ENCODE results near the gene CCDC158. TPM values are rescaled to one million over a fixed set of nuclear protein-coding genes. Genes with fewer than 3 reads are reported as not detected.
A peak's percentile ranks its signal among the peaks of the same experiment; 100 is the strongest.

The CCDC158 gene
- polyA plus RNA-seq, 2 of the 4 experiments (the other 2 are of a cell fraction), result 0.06 TPM; not detected in 1

- CTCF ChIA-PET, result no interaction called here
- TF ChIP-seq RARB (CRISPR knock-in tag; IDR thresholded peaks at IDR 0.05), result no peak
- TF ChIP-seq CBX2 (IDR thresholded peaks at IDR 0.05; ENCODE audit: borderline replicate concordance, low read depth), result no peak
- no peak for TF ChIP-seq CHD2 (IDR thresholded peaks at IDR 0.05; ENCODE audit: low read length, partially characterized antibody)
- TF ChIP-seq, protein P1, sequence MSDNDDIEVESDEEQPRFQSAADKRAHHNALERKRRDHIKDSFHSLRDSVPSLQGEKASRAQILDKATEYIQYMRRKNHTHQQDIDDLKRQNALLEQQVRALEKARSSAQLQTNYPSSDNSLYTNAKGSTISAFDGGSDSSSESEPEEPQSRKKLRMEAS (IDR thresholded peaks at IDR 0.05), result no peak
- no peak for TF ChIP-seq PBX3 (IDR thresholded peaks at IDR 0.05)
- TF ChIP-seq KDM5A (IDR thresholded peaks at IDR 0.05), result no peak
- TF ChIP-seq PHF8 (IDR thresholded peaks at IDR 0.05; ENCODE audit: borderline replicate concordance, low read depth), result no peak
- TF ChIP-seq FOSB (CRISPR knock-in tag; IDR thresholded peaks at IDR 0.05), result no peak
Observed at GRCh38 chr4:76381986-76382385, 39.0 kb downstream of the CCDC158 start.

DNA sequence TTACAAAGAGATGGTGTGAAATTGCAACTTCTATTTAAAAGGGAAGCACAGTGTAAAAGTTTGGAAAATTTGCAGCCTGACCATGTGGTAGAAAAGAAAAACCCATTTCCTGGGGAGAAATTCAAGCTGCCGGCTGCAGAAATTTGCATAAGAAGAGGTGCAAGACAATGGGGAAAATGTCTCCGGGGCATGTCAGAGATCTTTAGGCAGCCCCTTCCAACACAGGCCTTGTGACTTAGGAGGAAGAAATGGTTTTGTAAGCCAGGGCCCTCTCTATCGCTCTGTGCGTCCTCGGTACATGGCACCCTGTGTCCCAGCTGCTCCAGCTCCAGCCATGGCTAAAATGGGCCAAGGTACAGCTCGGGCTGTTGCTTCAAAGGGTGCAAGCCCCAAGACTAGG, 40.4 kb downstream of the CCDC158 start:
- POLR2A ChIA-PET, result no interaction called here
- no peak for DNase-seq (ENCODE audit: low read depth in 1 of 2, low spot score in 1 of 2)
- 78% methylated on average over 4 of the region's 6 CpGs for WGBS (ENCODE audit: missing lambda C conversion rate)
- ATAC-seq, result no peak
- CTCF ChIA-PET, result interaction anchor here (1.1 kb wide), 2 partner anchors 102 to 201 kb away, joined by 3 read pairs; no protein-coding TSS in a partner anchor
- TF ChIP-seq HMGXB4 (CRISPR knock-in tag; IDR thresholded peaks at IDR 0.05; ENCODE audit: borderline replicate concordance), result no peak
- no peak for TF ChIP-seq MAZ (IDR thresholded peaks at IDR 0.05; ENCODE audit: borderline replicate concordance, low read depth, low read length)
- TF ChIP-seq, protein P2, sequence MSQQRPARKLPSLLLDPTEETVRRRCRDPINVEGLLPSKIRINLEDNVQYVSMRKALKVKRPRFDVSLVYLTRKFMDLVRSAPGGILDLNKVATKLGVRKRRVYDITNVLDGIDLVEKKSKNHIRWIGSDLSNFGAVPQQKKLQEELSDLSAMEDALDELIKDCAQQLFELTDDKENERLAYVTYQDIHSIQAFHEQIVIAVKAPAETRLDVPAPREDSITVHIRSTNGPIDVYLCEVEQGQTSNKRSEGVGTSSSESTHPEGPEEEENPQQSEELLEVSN (IDR thresholded peaks at IDR 0.05; ENCODE audit: borderline replicate concordance, low read depth), result no peak
- no peak for TF ChIP-seq KDM1A (IDR thresholded peaks at IDR 0.05; ENCODE audit: low read depth)
- no peak for TF ChIP-seq EHMT2 (IDR thresholded peaks at IDR 0.05; ENCODE audit: low read depth)
- no peak for TF ChIP-seq RAD21 (conservative IDR thresholded peaks at IDR 0.05 in 1 of 2, IDR thresholded peaks at IDR 0.05 in 1 of 2)
- TF ChIP-seq SREBF2 (IDR thresholded peaks at IDR 0.05), result no peak
- TF ChIP-seq, protein P3, sequence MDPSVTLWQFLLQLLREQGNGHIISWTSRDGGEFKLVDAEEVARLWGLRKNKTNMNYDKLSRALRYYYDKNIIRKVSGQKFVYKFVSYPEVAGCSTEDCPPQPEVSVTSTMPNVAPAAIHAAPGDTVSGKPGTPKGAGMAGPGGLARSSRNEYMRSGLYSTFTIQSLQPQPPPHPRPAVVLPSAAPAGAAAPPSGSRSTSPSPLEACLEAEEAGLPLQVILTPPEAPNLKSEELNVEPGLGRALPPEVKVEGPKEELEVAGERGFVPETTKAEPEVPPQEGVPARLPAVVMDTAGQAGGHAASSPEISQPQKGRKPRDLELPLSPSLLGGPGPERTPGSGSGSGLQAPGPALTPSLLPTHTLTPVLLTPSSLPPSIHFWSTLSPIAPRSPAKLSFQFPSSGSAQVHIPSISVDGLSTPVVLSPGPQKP (IDR thresholded peaks at IDR 0.05; ENCODE audit: low read depth, low read length), result no peak
- H3K4me1 ChIP-seq, result peaks cover 23% of the 10 kb centered on the region
- no peak overlapping the region for H3K4me3 ChIP-seq
- no peak overlapping the region for H3K4me2 ChIP-seq
- no peaks in the 10 kb centered on the region for H3K9me3 ChIP-seq
- no peak for FAIRE-seq
- H3K27ac ChIP-seq, result no peak overlapping the region

More at GRCh38 chr4:76381986-76382385, 39.0 kb downstream of the CCDC158 start:
- H3K4me2 ChIP-seq, result no peak overlapping the region
- no peaks in the 10 kb centered on the region for H3K9me3 ChIP-seq
- peaks cover 13% of the 10 kb centered on the region for H3K4me1 ChIP-seq
- H3K4me3 ChIP-seq, result no peak overlapping the region
- POLR2A ChIA-PET, result no interaction called here
- ATAC-seq (no peak), DNase-seq (ENCODE audit: low read depth in 1 of 2, low spot score in 1 of 2) (no peak), FAIRE-seq (no peak)
- H3K27ac ChIP-seq, result no peak overlapping the region
- WGBS (ENCODE audit: missing lambda C conversion rate), result 81% methylated on average over 3 of the region's 3 CpGs

- FAIRE-seq (no peak), DNase-seq (ENCODE audit: low read depth in 1 of 2, low spot score in 1 of 2) (peak; percentile 15 to 31), ATAC-seq (peak; percentile 19 to 72; a peak in 4 of 6 replicates)
- ChIA-PET POLR2A (interaction anchor here (0.7 kb wide), 1 partner anchor 71 kb away, joined by 3 read pairs; the partner anchor contains the start of gene STBD1), CTCF (interaction anchor here (0.9 to 4.3 kb wide), 18 partner anchors 10 to 198 kb away, joined by 3 to 37 read pairs (median 4); partner anchors contain the start of gene STBD1)
- peak; percentile 59 to 67 for TF ChIP-seq RAD21 (conservative IDR thresholded peaks at IDR 0.05 in 1 of 2, IDR thresholded peaks at IDR 0.05 in 1 of 2)
- TF ChIP-seq SMC3 (IDR thresholded peaks at IDR 0.05), result peak; percentile 59
- TF ChIP-seq CTCF (IDR thresholded peaks at IDR 0.05), result peak; percentile 54
- no peak for TF ChIP-seq USF2 (IDR thresholded peaks at IDR 0.05)
- TF ChIP-seq HOXA7 (CRISPR knock-in tag; IDR thresholded peaks at IDR 0.05), result no peak
- 43% methylated on average over 5 of the region's 5 CpGs for WGBS (ENCODE audit: missing lambda C conversion rate)
- Histone ChIP-seq H3K9me3 (no peaks in the 10 kb centered on the region), H3K27ac (peak overlapping the region; percentile 49; a peak in 2 of 6 replicates), H3K4me2 (peak overlapping the region; percentile 59), H3K4me3 (no peak overlapping the region), H3K4me1 (peaks cover 43% of the 10 kb centered on the region)
Observed at GRCh38 chr4:76377911-76378310, 43.0 kb downstream of the CCDC158 start.

All from A549 (cell line).